Fibroblast of the conjunctiva (primary cell): ENCODE measurements around the gene LRRC72.
"Not testable (repeated sequence)": the region's sequence is repeated elsewhere in the genome, so short reads cannot be mapped to it uniquely, and the experiment has no call there.

Experiments
- DNase-seq: peaks from one replicate; pipeline ENCODE4 v3.0.0-alpha.2; 2010; ENCODE audit warnings: low read depth

Gene LRRC72

DNA sequence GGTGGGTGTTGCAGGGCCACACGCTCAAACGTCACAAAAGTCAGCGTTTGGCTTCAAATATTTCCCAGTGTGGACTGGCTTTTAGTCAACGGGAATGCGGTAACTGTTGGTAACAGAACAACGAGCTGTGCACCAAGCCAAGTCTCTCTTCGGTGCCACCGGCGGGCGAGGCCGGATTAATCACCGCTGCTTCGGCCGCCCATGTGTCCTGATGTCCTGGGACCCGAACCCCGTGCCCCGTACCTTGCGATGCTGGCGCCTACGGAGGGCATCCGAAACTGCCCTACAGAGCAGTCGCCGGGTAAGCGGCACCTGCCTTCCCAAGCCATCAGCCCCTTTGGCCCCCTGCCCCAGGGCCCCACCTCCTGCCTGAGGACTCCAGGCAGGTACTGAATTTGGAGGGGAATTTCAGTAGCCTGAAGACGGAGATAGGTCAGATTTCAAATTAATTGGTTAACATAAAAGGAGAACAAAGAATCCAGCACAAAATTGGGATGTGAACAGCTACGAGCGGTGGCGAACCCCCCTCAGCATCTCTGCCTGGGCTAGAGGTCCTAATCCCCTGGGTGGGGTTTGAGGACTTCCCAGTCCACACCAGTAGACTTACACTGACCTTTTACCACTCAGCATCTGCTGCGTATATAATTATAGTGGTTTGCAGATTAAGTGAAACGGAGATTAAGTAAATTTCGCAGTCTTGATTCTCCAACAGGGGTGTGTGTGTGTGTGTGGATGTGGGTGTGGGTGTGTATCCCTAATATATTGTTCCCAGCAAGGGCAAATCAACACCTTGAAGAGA, at the start of gene LRRC72:
LRRC72 (plus strand) TSS at position 84 of the 799 bp plus-strand sequence; CDS start at position 212, 128 bp downstream.
- DNase-seq: no peak

DNA sequence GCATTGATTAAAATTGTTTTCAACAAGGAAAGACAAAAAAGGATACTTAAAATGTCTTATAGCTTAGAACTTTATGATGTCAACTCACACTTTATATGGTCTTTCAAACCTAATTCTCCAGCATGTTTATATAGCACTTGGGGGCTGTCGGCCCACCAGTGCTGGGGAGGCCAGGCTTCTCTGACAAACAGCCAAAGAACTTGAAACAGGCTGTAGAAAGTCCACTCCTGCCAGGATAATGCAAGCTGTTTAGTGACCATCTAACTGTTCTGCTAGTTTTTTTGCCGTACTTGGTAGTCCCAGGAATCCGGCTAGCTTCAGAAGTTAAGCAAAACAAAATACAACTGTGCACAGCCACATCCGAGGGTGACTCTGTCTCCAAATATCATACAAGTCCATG, 47.5 kb upstream of the LRRC72 start:
- no peak for DNase-seq

- no peak for DNase-seq
These were observed 47.0 kb upstream of the LRRC72 start for GRCh38 chr7:16479591-16479990.

DNA sequence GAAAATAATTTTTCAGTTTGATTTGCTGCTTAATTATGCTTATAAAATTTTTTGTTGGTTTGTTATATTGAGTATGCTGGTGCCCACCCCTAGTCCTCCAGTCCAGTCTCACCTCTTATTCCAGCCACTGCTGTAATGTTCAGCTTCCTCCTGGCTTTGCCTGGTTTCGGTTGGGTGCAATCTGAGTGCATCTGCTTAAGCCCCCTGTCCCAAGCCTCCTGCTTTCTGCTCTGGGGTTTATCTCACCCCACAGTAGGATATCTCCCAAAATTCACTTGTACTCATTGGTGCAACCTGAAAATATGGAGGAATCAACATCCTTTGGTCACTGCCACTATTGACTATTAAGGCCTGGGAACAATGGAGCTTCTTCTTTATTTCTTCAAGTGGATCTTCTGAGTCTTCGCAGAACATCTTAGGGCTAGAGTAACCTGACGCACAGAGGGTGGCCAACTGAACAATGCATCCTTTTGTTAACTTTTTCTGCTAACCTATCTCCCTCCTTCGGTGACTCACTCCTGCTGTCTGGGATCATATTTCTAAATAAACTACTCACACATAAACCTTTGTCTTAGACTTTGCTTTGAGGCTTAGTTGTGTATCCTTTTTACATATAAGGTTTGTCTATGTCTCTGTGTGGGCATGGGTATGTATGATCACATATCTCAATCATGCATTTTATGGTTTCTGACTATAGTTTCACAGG, 42.0 kb upstream of the LRRC72 start:
- DNase-seq: no peak

GRCh38 chr7:16491148-16491547, 35.5 kb upstream of the LRRC72 start:
- no peak for DNase-seq

- DNase-seq: no peak
These were observed 34.0 kb upstream of the LRRC72 start for GRCh38 chr7:16492513-16493062.

GRCh38 chr7:16493266-16493665, 33.4 kb upstream of the LRRC72 start:
- no peak for DNase-seq

DNA sequence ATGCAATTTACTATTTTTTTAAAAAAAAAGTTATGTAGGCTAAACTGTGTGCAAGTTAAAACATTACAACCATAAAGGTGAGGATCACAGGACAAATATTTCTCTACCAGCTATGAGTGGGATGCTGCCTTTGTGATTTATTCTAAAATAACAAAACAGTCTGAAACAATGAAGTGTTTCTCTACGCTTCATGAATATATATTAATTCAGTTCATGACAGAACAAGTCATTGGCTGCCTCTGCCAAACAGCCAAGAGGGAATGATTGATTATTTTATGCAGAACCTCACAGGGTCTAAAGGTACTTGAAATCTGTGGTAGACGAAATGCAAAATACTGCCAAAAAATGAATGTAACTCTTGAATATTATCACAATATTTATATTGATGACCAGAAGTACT, 32.1 kb upstream of the LRRC72 start:
- DNase-seq: no peak

- DNase-seq: no peak
These were observed 31.5 kb upstream of the LRRC72 start for GRCh38 chr7:16494955-16495719.

DNA sequence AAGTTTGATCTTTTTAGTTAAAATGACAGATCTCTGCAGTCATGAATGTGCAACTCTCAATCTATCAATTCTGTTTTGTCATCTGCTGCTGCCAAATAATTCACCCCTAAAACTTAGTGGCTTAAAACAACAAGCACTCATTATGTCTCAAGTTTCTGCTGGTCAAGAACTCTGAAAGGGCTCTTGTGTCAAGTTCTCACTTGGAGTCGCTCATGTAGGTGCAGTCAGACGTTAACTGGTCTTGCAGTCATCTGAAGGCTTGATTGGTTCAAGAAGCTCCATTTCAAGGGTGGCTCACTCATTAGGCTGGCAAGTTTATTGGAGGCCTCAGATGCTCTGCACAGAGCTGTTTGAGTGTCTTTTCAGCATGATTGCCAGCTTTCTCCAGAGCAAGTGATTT, 28.5 kb upstream of the LRRC72 start:
- no peak for DNase-seq

GRCh38 chr7:16502303-16502702, 24.3 kb upstream of the LRRC72 start:
- DNase-seq: no peak

DNA sequence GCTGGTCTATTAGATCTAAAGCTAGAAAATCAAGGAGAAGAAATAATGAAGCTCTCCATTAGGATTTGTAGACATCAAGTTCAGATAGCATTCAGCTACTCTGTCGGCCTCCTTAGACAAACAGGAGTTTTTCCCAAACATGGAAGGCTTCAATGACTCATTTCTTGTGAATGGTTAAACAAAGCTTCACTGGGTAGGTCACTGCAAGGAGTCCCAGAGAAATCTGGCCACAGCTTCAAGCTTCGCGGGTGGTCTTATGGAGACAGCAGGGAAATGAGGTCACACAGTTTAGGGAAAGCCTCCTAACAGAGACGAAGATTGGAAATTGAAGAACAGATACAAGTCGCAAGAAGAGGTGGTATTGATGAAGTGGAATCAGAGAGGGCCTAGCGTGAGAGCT, 22.6 kb upstream of the LRRC72 start:
- no peak for DNase-seq

DNA sequence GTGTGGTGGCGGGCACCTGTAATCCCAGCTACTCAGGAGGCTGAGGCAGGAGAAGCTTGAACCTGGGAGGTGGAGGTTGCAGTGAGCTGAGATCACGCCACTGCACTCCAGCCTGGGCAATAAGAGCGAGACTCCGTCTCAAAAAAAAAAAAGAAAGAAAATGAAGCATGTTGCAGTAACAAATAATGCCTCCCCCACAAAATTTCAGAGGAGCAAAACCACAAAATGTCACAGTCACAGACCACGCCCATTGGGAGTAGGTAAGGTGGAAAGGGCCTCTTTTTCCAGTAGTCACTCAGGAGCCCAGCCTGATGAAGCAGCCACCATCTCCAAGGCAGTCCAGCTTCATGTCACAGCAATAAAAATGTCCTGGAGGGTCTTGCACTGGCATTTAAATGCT, 20.2 kb upstream of the LRRC72 start:
- DNase-seq: not testable (repeated sequence)

- DNase-seq: no peak
These were observed 16.8 kb upstream of the LRRC72 start for GRCh38 chr7:16509829-16510228.

- DNase-seq: no peak
These were observed 15.3 kb upstream of the LRRC72 start for GRCh38 chr7:16511314-16511713.

- no peak for DNase-seq
These were observed 14.5 kb upstream of the LRRC72 start for GRCh38 chr7:16512097-16512496.

DNA sequence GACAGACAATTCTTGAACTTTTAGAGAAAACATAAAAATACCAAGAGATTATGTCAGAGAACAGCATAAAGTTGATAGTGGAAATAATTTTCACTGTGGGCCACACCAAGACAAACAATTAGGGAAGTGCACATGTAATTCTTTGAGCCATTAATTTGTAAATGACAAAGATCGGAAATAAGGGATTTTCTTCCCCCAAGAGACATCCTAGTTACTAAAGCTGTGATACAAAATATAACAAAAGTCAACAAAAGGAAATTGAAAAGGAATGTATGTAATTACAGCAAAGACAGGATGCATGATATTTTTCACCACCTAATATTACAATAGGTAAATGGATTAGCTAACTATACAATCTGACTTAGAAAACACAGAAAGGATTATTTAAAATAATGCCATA, 12.4 kb upstream of the LRRC72 start:
- DNase-seq: no peak

DNA sequence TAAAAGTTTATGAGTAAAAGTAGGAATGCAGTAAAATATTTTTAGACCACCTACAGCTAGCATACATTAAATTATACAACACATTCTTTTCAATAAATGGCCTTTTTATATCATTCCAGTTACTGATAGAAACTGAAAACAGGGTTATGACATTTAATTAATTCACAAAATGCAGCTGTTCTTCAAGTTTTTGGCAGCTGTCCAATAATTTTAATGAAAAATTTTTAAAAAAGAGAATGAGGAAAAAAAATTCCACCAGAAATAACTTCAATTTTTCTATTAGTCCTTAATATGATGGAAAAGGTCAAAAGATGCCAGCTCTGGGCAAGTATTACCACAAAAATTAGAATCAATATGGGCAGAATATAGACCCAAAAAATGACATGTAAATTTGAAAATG, 11.9 kb upstream of the LRRC72 start:
- DNase-seq: no peak

- no peak for DNase-seq
These were observed 10.6 kb upstream of the LRRC72 start for GRCh38 chr7:16515785-16516685.

DNA sequence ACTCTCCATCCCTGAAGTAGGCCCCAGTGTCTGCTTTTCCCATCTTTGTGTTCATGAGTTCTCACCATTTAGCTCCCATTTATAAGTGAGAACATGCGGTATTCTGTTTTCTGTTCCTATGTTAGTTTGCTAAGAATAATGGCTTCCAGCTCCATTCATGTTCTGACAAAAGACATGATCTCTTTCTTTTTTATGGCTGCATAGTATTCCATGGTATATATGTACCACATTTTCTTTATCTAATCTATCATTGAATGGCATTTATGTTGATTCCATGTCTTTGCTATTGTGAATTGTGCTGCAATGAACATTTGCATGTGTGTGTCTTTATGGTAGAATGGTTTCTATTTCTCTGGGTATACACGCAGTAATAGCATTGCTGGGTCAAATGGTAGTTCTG, 6.6 kb upstream of the LRRC72 start:
- DNase-seq: not testable (repeated sequence)

DNA sequence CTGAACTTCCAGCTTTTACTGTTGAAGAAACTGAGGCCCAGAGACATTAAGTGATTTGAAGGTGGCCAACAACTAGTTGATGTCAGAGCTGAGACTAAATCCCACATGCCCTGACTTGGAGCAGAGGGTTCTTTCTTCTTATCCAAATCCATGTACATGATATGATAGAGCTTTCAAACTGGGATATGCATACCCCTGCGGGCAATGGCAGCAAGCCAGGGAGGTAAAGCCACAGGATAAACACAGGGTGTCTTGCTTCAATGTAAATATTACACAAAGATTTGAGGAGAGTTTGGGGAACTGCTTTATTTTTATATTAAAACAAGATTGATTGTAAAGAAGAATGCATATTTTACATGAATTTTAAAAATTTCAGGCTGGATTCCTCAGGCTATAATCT, 2.3 kb upstream of the LRRC72 start:
- DNase-seq: no peak
